A549 (cell line): ENCODE data around the gene IPO11. TPM values are rescaled to one million over a fixed set of nuclear protein-coding genes. Genes with fewer than 3 reads are reported as not detected.

Experiments used
- ATAC-seq, 2 experiments: fragments of 200-7000 bp in 1 of 2; fragments of >200 bp in 1 of 2; cut with Nextera tagmentation in 1 of 2; cut with Tn5 transposase in 1 of 2; 3 replicates each; pipeline versions ENCODE4 v1.8.0 to v1.9.1; 2018 to 2020; ENCODE audit warnings: mild to moderate bottlenecking in 1 of 2, moderate library complexity in 1 of 2
- CTCF ChIA-PET: fragments of 300-600 bp; sonication (Branson Sonifier 250); formaldehyde crosslinking; extraction: SDS; loops from one replicate; lab custom pipeline; 2021; ENCODE audit warnings: antibody characterized with exemption, inconsistent platforms; lab: Yijun Ruan, JAX
- POLR2A ChIA-PET: fragments of 350-600 bp; formaldehyde crosslinking; extraction: SDS; loops from one replicate; lab custom pipeline; 2021; ENCODE audit warnings: antibody characterized with exemption, inconsistent platforms; lab: Yijun Ruan, JAX
- DNase-seq, 2 experiments: peaks; one replicate each; pipeline versions ENCODE4 v3.0.0 to v3.0.0-alpha.2; 2011 to 2016; ENCODE audit warnings: low read depth in 1 of 2, low spot score in 1 of 2
- FAIRE-seq: peaks from 2 replicates; lab custom pipeline; 2011; peaks lifted over from hg19 to GRCh38; lab: Jason Lieb, UNC
- H3K27ac ChIP-seq, 2 experiments: fragments of >200 bp; sonication (Bioruptor Twin); formaldehyde crosslinking; 3 replicates each; pipeline ENCODE4 v1.5.1; 2016 to 2017
- H3K4me1 ChIP-seq: fragments of >200 bp; sonication (Bioruptor Twin); formaldehyde crosslinking; 3 replicates; pipeline ENCODE4 v1.6.1; 2016
- H3K4me2 ChIP-seq: fragments of >200 bp; sonication (Bioruptor Twin); formaldehyde crosslinking; 3 replicates; pipeline ENCODE4 v1.6.1; 2016
- H3K4me3 ChIP-seq: fragments of >200 bp; sonication (Bioruptor Twin); formaldehyde crosslinking; 3 replicates; pipeline ENCODE4 v1.5.1; 2016
- H3K9me3 ChIP-seq: fragments of >200 bp; sonication (Bioruptor Twin); formaldehyde crosslinking; 3 replicates; pipeline ENCODE4 v1.6.1; 2016
- CBX8 ChIP-seq: fragments of 200-600 bp; sonication (generic); IDR thresholded peaks from 2 replicates; pipeline ENCODE4 v1.6.1; 2016
- CHD2 ChIP-seq: fragments of 150-350 bp; IDR thresholded peaks from 2 replicates; pipeline ENCODE4 v1.6.1; 2014; ENCODE audit warnings: low read length; ENCODE audit not compliant: partially characterized antibody
- CHD4 ChIP-seq: fragments of 200-600 bp; sonication (generic); IDR thresholded peaks from 2 replicates; pipeline ENCODE4 v1.6.1; 2016; ENCODE audit warnings: antibody characterized with exemption, mild to moderate bottlenecking, borderline replicate concordance
- FOSB ChIP-seq: fragments of 250-450 bp; sonication (Bioruptor Pico); IDR thresholded peaks from 2 replicates; pipeline ENCODE4 v1.5.0; 2020; ENCODE audit warnings: mild to moderate bottlenecking, moderate library complexity
- FOXS1 ChIP-seq: fragments of 250-450 bp; sonication (Bioruptor Pico); IDR thresholded peaks from 2 replicates; pipeline ENCODE4 v1.5.0; 2020; ENCODE audit warnings: mild to moderate bottlenecking, moderate library complexity
- GATA3 ChIP-seq: IDR thresholded peaks from 2 replicates; pipeline ENCODE4 v1.6.1; 2012; ENCODE audit warnings: borderline replicate concordance
- HDAC2 ChIP-seq: fragments of 200-600 bp; sonication (generic); IDR thresholded peaks from 2 replicates; pipeline ENCODE4 v1.6.1; 2016
- HMGXB4 ChIP-seq: fragments of 250-450 bp; sonication (Bioruptor Pico); IDR thresholded peaks from 2 replicates; pipeline ENCODE4 v1.5.0; 2021; ENCODE audit warnings: mild to moderate bottlenecking, moderate library complexity, borderline replicate concordance
- HOXB5 ChIP-seq: fragments of 250-450 bp; sonication (Bioruptor Pico); IDR thresholded peaks from 2 replicates; pipeline ENCODE4 v1.5.0; 2020; ENCODE audit warnings: mild to moderate bottlenecking, moderate library complexity
- JUN ChIP-seq, 2 experiments: fragments of >200 bp; sonication (Bioruptor Twin); formaldehyde crosslinking; IDR thresholded peaks; 2 replicates in 1 of 2; 3 replicates in 1 of 2; pipeline ENCODE4 v1.6.1; 2016 to 2017
- KDM1A ChIP-seq: fragments of 200-600 bp; sonication (generic); IDR thresholded peaks from 2 replicates; pipeline ENCODE4 v1.6.1; 2016; ENCODE audit warnings: low read depth, mild to moderate bottlenecking
- MAX ChIP-seq: IDR thresholded peaks from 2 replicates; pipeline ENCODE4 v1.6.1; 2012
- NR3C1 ChIP-seq: fragments of >200 bp; sonication (Bioruptor Twin); formaldehyde crosslinking; IDR thresholded peaks from 3 replicates; pipeline ENCODE4 v1.6.1; 2017
- PBX3 ChIP-seq: IDR thresholded peaks from 2 replicates; pipeline ENCODE4 v1.6.1; 2012
- RCOR1 ChIP-seq: fragments of 150-350 bp; IDR thresholded peaks from 2 replicates; pipeline ENCODE4 v1.6.1; 2014; ENCODE audit warnings: antibody characterized with exemption, low read length, low read depth
- REST ChIP-seq: fragments of 200-600 bp; sonication (generic); IDR thresholded peaks from 2 replicates; pipeline ENCODE4 v1.6.1; 2016; ENCODE audit warnings: antibody characterized with exemption, mild to moderate bottlenecking, moderate library complexity
- RFX5 ChIP-seq: fragments of 450-650 bp; IDR thresholded peaks from 2 replicates; pipeline ENCODE4 v1.7.1; 2014; ENCODE audit warnings: antibody characterized with exemption, mild to moderate bottlenecking, moderate library complexity
- RNF2 ChIP-seq: fragments of 200-600 bp; sonication (generic); IDR thresholded peaks from 2 replicates; pipeline ENCODE4 v1.6.1; 2016; ENCODE audit warnings: low read depth, mild to moderate bottlenecking, antibody characterized with exemption, moderate library complexity, borderline replicate concordance
- SMC3 ChIP-seq: fragments of >200 bp; sonication (Bioruptor Twin); formaldehyde crosslinking; IDR thresholded peaks from 3 replicates; pipeline ENCODE4 v1.6.1; 2018; ENCODE audit warnings: inconsistent platforms
- ZFP36 ChIP-seq: fragments of 450-650 bp; IDR thresholded peaks from 2 replicates; pipeline ENCODE4 v1.6.1; 2014; ENCODE audit warnings: borderline replicate concordance; ENCODE audit not compliant: partially characterized antibody
- WGBS: methylation state at CpG from one replicate; pipeline ENCODE4 v1.1.6; 2017; ENCODE audit errors: missing lambda C conversion rate; 5-methylcytosine and 5-hydroxymethylcytosine counted together
- polyA plus RNA-seq, 4 experiments: library from polyadenylated mRNA; depleted of rRNA in 3 of 4; stranded (reverse); fragments of >200 nt; fragmentation: RNase III in 1 of 4; extraction: RNeasy Plus Mini Kit Qiagen cat#74134 plus additional on column Dnase treatment in 1 of 4; gene quantifications; 2 replicates in 3 of 4; 3 replicates in 1 of 4; pipeline ENCODE4 v1.2.3, GENCODE V29; 2011 to 2017

IPO11 gene
- polyA plus RNA-seq, 2 of the 4 experiments (the other 2 are of a cell fraction): 20.7 to 33.0 TPM

GRCh38 chr5:62575066-62575465 is 162.5 kb downstream of the IPO11 start:
- TF ChIP-seq RCOR1 (no peak), HDAC2 (no peak), REST (no peak), CBX8 (no peak), RNF2 (no peak), FOSB (CRISPR knock-in tag) (no peak), JUN (IDR thresholded peaks at IDR 0.05) (no peak), HOXB5 (CRISPR knock-in tag) (no peak), PBX3 (no peak), ZFP36 (no peak), SMC3 (no peak), CHD4 (no peak)
- no peak for ATAC-seq

GRCh38 chr5:62575489-62575888 is 162.9 kb downstream of the IPO11 start:
- Histone ChIP-seq H3K4me3 (no peak overlapping the region), H3K27ac (no peak overlapping the region), H3K4me2 (no peak overlapping the region), H3K4me1 (no peaks in the 10 kb centered on the region), H3K9me3 (no peaks in the 10 kb centered on the region)
- TF ChIP-seq CHD2 (no peak), GATA3 (no peak), FOXS1 (CRISPR knock-in tag) (no peak), KDM1A (no peak), RFX5 (no peak), SMC3 (no peak), NR3C1 (no peak), CBX8 (no peak), HMGXB4 (CRISPR knock-in tag) (no peak), MAX (no peak), RCOR1 (no peak)
- ChIA-PET POLR2A (no interaction called here), CTCF (no interaction called here)
- no peak for DNase-seq
- whole genome bisulfite sequencing: 77% methylated on average over 1 of the region's 1 CpG
- FAIRE-seq: no peak
- no peak for ATAC-seq

More at GRCh38 chr5:62575066-62575465, 162.5 kb downstream of the IPO11 start:
- CTCF ChIA-PET: no interaction called here
- no peak for FAIRE-seq
- no peak overlapping the region for H3K4me2 ChIP-seq
- WGBS: 57% methylated on average over 2 of the region's 2 CpGs
- no peak for DNase-seq
- POLR2A ChIA-PET: no interaction called here
- no peaks in the 10 kb centered on the region for H3K4me1 ChIP-seq
- no peak overlapping the region for H3K27ac ChIP-seq
- no peak overlapping the region for H3K4me3 ChIP-seq
- H3K9me3 ChIP-seq: no peaks in the 10 kb centered on the region
